HepG2 (cell line): ENCODE results near the gene GAS2L2.

Source experiments
- ADNP ChIP-seq: sonication (generic); formaldehyde crosslinking; IDR thresholded peaks from 2 replicates; pipeline ENCODE4 v1.4.0; 2020; ENCODE audit warnings: missing genetic modification reagents
- ATF3 ChIP-seq: sonication (generic); formaldehyde crosslinking; IDR thresholded peaks from 2 replicates; pipeline ENCODE4 v1.4.0; 2020; ENCODE audit warnings: missing genetic modification reagents
- BCLAF1 ChIP-seq: fragments of 450-650 bp; IDR thresholded peaks from 2 replicates; pipeline ENCODE4 v1.6.1; 2017; ENCODE audit warnings: mild to moderate bottlenecking
- IKZF4 ChIP-seq: sonication (generic); formaldehyde crosslinking; IDR thresholded peaks from 2 replicates; pipeline ENCODE4 v1.5.1; 2020; ENCODE audit warnings: borderline replicate concordance, mild to moderate bottlenecking, low read depth, missing genetic modification reagents; ENCODE audit errors: not compliant biosample characterization
- ZNF274 ChIP-seq: sonication (generic); formaldehyde crosslinking; IDR thresholded peaks from 2 replicates; pipeline ENCODE4 v1.5.1; 2020; ENCODE audit warnings: mild to moderate bottlenecking, missing genetic modification reagents
- TF ChIP-seq, protein P1 (sequence below), 2 experiments: IDR thresholded peaks; 2 replicates each; pipeline ENCODE4 v1.6.1; 2011 to 2012; ENCODE audit warnings: low read length in 2 of 2, borderline replicate concordance in 1 of 2, low read depth in 1 of 2, mild to moderate bottlenecking in 1 of 2, moderate library complexity in 1 of 2
- TF ChIP-seq, protein P2 (sequence below): IDR thresholded peaks from 2 replicates; pipeline ENCODE4 v1.6.1; 2016; ENCODE audit warnings: mild to moderate bottlenecking

DNA sequence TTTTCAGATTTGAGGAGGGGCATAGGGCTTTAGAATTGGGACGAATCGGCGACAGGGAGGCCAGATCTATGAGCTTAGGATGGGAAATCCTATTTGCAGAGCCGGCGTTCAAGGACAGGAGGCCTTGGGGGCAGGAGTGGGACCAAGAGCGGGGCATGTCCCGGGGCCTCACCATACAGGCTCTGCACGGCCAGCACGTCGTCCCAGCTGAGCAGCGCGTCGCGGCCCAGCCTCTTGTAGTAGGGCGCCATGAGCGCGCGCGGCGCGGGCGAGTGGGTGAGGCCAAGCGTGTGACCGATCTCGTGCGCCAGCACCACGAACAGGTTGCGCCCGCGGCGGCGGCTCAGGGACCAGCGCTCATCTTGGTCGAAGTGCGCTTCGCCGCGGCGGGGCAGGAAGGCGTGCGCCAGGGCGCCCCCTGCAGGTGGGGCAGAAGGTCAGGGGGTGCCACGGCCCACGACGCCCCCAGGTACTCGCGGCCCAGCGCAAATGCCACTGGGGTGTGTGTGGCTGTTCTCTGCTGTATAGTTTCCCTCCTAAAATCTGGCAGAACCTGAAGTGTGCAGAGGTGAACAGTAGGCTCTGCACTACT, 17.0 kb upstream of the GAS2L2 start:
- no peak for TF ChIP-seq ZNF274 (CRISPR knock-in tag)
- no peak for TF ChIP-seq ATF3 (CRISPR knock-in tag)
- TF ChIP-seq, protein P1, sequence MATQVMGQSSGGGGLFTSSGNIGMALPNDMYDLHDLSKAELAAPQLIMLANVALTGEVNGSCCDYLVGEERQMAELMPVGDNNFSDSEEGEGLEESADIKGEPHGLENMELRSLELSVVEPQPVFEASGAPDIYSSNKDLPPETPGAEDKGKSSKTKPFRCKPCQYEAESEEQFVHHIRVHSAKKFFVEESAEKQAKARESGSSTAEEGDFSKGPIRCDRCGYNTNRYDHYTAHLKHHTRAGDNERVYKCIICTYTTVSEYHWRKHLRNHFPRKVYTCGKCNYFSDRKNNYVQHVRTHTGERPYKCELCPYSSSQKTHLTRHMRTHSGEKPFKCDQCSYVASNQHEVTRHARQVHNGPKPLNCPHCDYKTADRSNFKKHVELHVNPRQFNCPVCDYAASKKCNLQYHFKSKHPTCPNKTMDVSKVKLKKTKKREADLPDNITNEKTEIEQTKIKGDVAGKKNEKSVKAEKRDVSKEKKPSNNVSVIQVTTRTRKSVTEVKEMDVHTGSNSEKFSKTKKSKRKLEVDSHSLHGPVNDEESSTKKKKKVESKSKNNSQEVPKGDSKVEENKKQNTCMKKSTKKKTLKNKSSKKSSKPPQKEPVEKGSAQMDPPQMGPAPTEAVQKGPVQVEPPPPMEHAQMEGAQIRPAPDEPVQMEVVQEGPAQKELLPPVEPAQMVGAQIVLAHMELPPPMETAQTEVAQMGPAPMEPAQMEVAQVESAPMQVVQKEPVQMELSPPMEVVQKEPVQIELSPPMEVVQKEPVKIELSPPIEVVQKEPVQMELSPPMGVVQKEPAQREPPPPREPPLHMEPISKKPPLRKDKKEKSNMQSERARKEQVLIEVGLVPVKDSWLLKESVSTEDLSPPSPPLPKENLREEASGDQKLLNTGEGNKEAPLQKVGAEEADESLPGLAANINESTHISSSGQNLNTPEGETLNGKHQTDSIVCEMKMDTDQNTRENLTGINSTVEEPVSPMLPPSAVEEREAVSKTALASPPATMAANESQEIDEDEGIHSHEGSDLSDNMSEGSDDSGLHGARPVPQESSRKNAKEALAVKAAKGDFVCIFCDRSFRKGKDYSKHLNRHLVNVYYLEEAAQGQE (IDR thresholded peaks at IDR 0.05; ENCODE audit: borderline replicate concordance in 1 of 2, low read depth in 1 of 2, low read length in 2 of 2) = no peak
- TF ChIP-seq ADNP (CRISPR knock-in tag) = no peak
- no peak for TF ChIP-seq BCLAF1
- TF ChIP-seq IKZF4 (CRISPR knock-in tag) = no peak
- TF ChIP-seq, protein P2, sequence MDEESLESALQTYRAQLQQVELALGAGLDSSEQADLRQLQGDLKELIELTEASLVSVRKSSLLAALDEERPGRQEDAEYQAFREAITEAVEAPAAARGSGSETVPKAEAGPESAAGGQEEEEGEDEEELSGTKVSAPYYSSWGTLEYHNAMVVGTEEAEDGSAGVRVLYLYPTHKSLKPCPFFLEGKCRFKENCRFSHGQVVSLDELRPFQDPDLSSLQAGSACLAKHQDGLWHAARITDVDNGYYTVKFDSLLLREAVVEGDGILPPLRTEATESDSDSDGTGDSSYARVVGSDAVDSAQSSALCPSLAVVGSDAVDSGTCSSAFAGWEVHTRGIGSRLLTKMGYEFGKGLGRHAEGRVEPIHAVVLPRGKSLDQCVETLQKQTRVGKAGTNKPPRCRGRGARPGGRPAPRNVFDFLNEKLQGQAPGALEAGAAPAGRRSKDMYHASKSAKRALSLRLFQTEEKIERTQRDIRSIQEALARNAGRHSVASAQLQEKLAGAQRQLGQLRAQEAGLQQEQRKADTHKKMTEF (CRISPR knock-in tag) = no peak
